Uterus (tissue), 2 donors: ENCODE measurements around the gene SGCG.

Experiments used
- POLR2A ChIP-seq, 2 donors: fragments of 450-650 bp; IDR thresholded peaks; one replicate each; pipeline ENCODE4 v1.6.1; 2016; ENCODE audit warnings: antibody characterized with exemption in 2 of 2, mild to moderate bottlenecking in 1 of 2, moderate library complexity in 1 of 2
- TF ChIP-seq, protein P1 (sequence below), 4 experiments: fragments of 200-600 bp in 2 of 4; fragments of 450-650 bp in 2 of 4; sonication (generic) in 2 of 4; IDR thresholded peaks; one replicate each; pipeline ENCODE4 v1.5.1; 2016 to 2019; ENCODE audit warnings: antibody characterized with exemption in 4 of 4, mild to moderate bottlenecking in 2 of 4, moderate library complexity in 1 of 4

DNA sequence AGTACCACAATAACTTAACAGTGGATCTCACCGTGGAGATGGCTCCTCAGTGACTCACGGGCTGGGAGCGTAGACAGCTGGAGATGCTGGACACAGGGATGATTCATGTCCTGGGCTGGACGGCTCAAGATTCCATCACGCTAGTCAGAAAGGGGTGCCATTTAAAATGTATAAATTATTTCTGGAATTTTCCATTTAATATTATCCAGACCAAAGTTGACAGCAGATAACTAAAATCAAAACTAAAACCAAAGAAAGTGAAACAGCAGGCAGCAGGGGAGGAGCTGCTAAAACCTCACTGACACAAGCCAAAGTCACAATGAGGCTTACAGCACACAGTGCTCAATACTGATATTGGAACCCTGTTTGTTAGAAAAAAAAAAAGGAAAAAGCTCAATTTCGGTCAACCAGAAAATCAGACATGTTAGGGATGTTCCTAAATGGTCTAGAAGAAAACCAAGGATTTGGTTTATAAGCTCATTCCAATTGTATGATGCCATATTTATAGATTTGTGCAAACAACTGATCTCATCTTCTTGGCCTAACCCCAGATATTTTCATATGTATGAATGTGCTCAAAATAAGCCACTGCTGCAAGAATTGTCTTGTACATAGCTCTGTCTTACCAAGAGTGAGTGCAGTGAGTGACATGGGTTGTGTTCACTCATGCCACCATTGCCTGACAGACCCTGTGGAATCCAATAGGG is 140.9 kb downstream of the SGCG start:
- TF ChIP-seq POLR2A (IDR thresholded peaks at IDR 0.05): no peak
- TF ChIP-seq, protein P1, sequence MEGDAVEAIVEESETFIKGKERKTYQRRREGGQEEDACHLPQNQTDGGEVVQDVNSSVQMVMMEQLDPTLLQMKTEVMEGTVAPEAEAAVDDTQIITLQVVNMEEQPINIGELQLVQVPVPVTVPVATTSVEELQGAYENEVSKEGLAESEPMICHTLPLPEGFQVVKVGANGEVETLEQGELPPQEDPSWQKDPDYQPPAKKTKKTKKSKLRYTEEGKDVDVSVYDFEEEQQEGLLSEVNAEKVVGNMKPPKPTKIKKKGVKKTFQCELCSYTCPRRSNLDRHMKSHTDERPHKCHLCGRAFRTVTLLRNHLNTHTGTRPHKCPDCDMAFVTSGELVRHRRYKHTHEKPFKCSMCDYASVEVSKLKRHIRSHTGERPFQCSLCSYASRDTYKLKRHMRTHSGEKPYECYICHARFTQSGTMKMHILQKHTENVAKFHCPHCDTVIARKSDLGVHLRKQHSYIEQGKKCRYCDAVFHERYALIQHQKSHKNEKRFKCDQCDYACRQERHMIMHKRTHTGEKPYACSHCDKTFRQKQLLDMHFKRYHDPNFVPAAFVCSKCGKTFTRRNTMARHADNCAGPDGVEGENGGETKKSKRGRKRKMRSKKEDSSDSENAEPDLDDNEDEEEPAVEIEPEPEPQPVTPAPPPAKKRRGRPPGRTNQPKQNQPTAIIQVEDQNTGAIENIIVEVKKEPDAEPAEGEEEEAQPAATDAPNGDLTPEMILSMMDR (IDR thresholded peaks at IDR 0.05): no peak
